ENCODE results near the gene RGCC. TPM values are rescaled to one million over a fixed set of nuclear protein-coding genes. Genes with fewer than 3 reads are reported as not detected.

RGCC gene
- total and polyA plus RNA-seq, 8 donors: 4.6 to 58.3 (median 28.7) TPM

GRCh38 chr13:41462427-41462826, 5.1 kb downstream of the RGCC start:
- no peak for TF ChIP-seq POLR2A (IDR thresholded peaks at IDR 0.05)
- no peak for TF ChIP-seq EP300 (IDR thresholded peaks at IDR 0.05)
- TF ChIP-seq POLR2AphosphoS5 (IDR thresholded peaks at IDR 0.05): no peak
- no peak for TF ChIP-seq CTCF (IDR thresholded peaks at IDR 0.05)
- H3K4me1 ChIP-seq: peaks cover 8 to 57% (median 30%) of the 10 kb centered on the region in 4 donors
- intact Hi-C loops (cut with DNase I; ENCODE audit: low total_unique reads): no loop called here
- no peaks in the 10 kb centered on the region for H3K9me3 ChIP-seq
- 89 to 97% (median 94%) methylated on average over 6 of the region's 6 CpGs for WGBS, 5 donors
- H3K36me3 ChIP-seq: peaks cover 0 to 4% (median 0%) of the 10 kb centered on the region in 4 donors
- H3K27ac ChIP-seq: peak overlapping the region in 1 of 5 donors; percentile 71
- H3K27me3 ChIP-seq: peaks cover 0 to 49% (median 18%) of the 10 kb centered on the region in 3 donors
- no peak overlapping the region for H3K4me3 ChIP-seq
- DNase-seq: no peak

DNA sequence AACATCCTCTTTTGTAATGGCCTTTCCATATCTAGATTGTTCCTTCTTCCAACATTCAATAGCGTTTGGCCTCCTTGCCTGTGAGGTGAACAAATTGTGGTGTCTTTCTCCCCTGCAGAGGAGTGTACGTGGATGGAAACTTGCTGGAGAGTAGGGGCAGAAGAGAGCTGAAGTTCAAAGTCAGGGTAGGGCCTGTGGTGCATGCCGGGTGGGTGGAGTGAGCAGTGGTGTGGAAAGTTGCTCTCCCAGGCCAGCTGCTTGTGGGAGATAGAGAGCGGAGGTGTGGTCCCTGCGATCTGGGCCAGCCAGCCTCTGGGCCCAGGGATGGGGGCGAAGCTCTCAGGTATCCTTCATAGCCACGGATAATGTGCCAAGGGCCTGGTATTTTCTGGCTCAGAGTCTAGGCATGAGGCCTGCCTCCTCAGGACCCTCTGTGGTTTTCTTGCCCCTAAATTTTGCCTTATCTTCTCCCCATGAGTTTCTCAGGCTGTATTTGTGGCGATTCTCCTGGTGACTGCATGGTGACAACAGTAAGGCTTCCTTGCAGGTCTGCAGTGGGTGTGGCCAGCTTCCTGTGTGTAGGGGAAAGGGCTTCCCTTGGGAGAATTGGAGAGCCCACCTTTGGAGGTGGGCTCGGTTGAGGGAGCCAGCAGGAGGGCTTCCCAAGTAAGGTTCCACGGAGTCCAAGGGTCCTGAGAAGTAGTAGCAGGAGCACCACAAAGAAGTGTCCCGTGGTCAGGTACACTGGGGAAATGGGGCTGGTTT, 6.7 kb downstream of the RGCC start:
- Histone ChIP-seq H3K27ac (peak overlapping the region; percentile 41 to 71 (median 57)), H3K36me3 (peaks cover 0 to 19% (median 7%) of the 10 kb centered on the region in 4 donors)

GRCh38 chr13:41465241-41465847, 8.0 kb downstream of the RGCC start:
- intact Hi-C loops (cut with DNase I; ENCODE audit: low total_unique reads): no loop called here
- H3K9me3 ChIP-seq: no peaks in the 10 kb centered on the region
- H3K27ac ChIP-seq: peak overlapping the region in 4 of 5 donors; percentile 45 to 71 (median 56)
- H3K4me1 ChIP-seq: peaks cover 0 to 44% (median 17%) of the 10 kb centered on the region in 4 donors
- peaks cover 0 to 24% (median 0%) of the 10 kb centered on the region in 3 donors for H3K27me3 ChIP-seq
- DNase-seq: peak; percentile 52 to 82
- TF ChIP-seq EP300 (IDR thresholded peaks at IDR 0.05): no peak
- TF ChIP-seq POLR2AphosphoS5 (IDR thresholded peaks at IDR 0.05): peak in 2 of 3 donors; percentile 31 to 62
- 65 to 79% (median 75%) methylated on average over 4 of the region's 4 CpGs for WGBS, 5 donors
- no peak overlapping the region for H3K4me3 ChIP-seq
- H3K36me3 ChIP-seq: peaks cover 0 to 31% (median 15%) of the 10 kb centered on the region in 4 donors

More for the DNA sequence above, 6.7 kb downstream of the RGCC start:
- Histone ChIP-seq H3K4me3 (no peak overlapping the region), H3K9me3 (no peaks in the 10 kb centered on the region), H3K4me1 (peaks cover 0 to 49% (median 20%) of the 10 kb centered on the region in 4 donors), H3K27me3 (peaks cover 0 to 33% (median 4%) of the 10 kb centered on the region in 3 donors)
- intact Hi-C loops (cut with DNase I; ENCODE audit: low total_unique reads): no loop called here
- DNase-seq: peak in 1 of 2 donors; percentile 58
- no peak for TF ChIP-seq POLR2A (IDR thresholded peaks at IDR 0.05)
- TF ChIP-seq POLR2AphosphoS5 (IDR thresholded peaks at IDR 0.05): no peak
- TF ChIP-seq EP300 (IDR thresholded peaks at IDR 0.05): no peak
- TF ChIP-seq CTCF (IDR thresholded peaks at IDR 0.05): no peak
- WGBS, 5 donors: 71 to 84% (median 77%) methylated on average over 11 of the region's 11 CpGs

DNA sequence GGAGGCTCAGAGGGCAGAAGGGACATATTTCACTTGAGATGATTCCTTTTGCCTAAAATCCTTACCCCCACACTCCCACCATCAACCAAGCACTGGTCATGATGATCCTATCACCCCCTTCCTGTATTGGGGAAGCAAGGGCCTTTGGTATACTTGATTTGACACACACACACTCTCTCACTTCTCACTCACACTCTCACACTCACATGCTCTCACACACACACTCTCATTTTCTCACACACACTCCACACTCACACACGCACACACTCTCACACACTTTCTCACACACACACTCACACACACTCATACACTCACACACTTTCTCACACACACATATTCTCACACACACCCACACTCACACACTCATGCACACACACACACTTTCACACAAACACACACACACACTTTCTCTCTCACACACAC, 8.6 kb downstream of the RGCC start:
- Histone ChIP-seq H3K36me3 (peaks cover 0 to 34% (median 16%) of the 10 kb centered on the region in 4 donors), H3K27me3 (peaks cover 0 to 20% (median 0%) of the 10 kb centered on the region in 3 donors), H3K4me3 (no peak overlapping the region), H3K4me1 (peaks cover 0 to 44% (median 17%) of the 10 kb centered on the region in 4 donors), H3K9me3 (no peaks in the 10 kb centered on the region), H3K27ac (peak overlapping the region in 3 of 5 donors; percentile 52 to 71 (median 59))
- DNase-seq: no peak
- intact Hi-C loops (cut with DNase I; ENCODE audit: low total_unique reads): no loop called here
- TF ChIP-seq POLR2A (IDR thresholded peaks at IDR 0.05): no peak
- TF ChIP-seq CTCF (IDR thresholded peaks at IDR 0.05): no peak
- TF ChIP-seq EP300 (IDR thresholded peaks at IDR 0.05): no peak
- no peak for TF ChIP-seq POLR2AphosphoS5 (IDR thresholded peaks at IDR 0.05)
- 89 to 100% (median 91%) methylated on average over 1 of the region's 1 CpG for WGBS, 5 donors

Data from stomach (tissue), 9 donors.